ENCODE results near the gene ORAI2.
"Not testable (repeated sequence)": the region's sequence is repeated elsewhere in the genome, so short reads cannot be mapped to it uniquely, and the experiment has no call there.

Gene ORAI2

DNA sequence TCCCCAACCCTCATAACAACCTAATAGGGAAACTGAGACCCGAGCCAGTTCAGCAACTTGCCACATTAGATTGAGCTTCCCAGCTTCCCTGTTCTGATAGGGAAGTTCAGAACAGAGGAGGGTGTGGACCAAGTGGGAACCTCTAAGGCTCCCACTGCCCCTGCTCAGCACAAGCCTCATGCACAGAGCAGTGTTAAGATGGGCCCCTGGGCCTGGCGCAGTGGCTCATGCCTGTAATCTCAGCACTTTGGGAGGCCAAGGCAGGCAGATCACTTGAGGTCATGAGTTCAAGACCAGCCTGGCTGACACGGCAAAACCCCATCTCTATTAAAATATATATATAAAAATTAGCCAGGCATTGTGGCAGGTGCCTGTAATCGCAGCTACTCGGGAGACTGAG, 63.9 kb downstream of the ORAI2 start:
- not testable (repeated sequence) for H3K4me3 ChIP-seq (ENCODE audit: low read depth, low read length); DNase-seq (ENCODE audit: low read depth)

DNA sequence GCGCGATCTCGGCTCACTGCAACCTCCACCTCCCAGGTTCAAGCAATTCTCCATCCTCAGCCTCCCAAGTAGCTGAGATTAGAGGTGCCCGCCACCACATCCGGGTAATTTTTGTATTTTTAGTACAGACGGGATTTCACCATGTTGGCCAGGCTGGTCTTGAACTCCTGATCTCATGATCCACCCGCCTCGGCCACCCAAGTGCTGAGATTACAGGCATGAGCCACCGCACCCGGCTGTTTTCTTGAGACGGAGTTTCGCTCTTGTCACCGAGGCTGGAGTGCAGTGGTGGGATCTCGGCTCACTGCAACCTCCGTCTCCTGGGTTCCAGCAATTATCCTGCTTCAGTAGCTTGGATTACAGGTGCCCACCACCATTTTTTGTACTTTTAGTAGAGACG, 64.9 kb downstream of the ORAI2 start:
- DNase-seq (ENCODE audit: low read depth); H3K4me3 ChIP-seq (ENCODE audit: low read depth, low read length): not testable (repeated sequence)

- not testable (repeated sequence) for DNase-seq (ENCODE audit: low read depth)
Observed at GRCh38 chr7:102503141-102503540, 69.8 kb downstream of the ORAI2 start.

DNA sequence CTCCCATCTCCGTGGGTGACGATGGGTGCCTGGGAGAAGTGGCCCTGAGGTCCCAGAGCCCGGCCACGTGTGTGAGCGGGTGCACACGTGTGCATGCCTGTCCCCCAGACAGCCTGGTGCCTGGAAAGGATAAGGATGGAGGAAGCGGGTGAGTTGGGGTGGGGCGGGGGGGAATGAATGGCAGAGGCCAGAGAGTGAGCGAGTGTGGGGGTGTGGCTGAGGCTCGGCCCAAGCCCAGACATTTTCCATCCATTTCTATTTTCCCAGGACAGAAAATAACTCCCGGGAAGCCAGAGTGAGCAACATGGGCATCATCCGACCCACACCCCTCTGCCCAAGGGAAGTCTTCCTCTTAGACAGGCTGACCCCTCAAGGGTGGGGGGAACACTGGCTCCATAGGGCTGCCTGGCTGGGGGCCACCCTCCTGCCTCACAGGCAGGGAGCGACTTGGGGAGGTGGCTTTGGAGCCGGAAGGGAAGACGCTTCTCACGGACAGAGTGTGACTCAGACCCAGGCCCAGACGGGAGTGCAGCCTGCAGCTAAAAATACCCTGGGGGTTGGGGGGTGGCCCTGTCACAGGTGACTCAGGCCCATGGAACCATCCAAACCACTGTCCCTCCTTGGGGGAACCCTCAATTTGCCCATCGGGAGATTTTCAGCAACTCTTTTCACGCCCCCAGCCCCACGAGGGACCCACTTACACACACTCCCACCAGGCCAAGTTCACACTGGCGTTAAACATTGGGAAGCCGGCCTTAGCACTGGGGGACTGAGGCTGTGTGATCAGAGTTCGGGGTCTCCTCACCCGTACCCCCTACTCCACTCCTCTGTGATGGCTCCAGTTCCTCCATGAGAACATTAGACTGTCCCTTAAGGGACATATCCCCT, 72.2 kb downstream of the ORAI2 start:
- DNase-seq (ENCODE audit: low read depth); H3K4me3 ChIP-seq (ENCODE audit: low read depth, low read length): not testable (repeated sequence)

More at GRCh38 chr7:102503141-102503540, 69.8 kb downstream of the ORAI2 start:
- not testable (repeated sequence) for H3K4me3 ChIP-seq (ENCODE audit: low read depth, low read length)
